RPMI7951 (cell line): ENCODE results near the gene FLNB. TPM values are rescaled to one million over a fixed set of nuclear protein-coding genes. Genes with fewer than 3 reads are reported as not detected.

Experiments used
- DNase-seq: peaks from one replicate; pipeline ENCODE4 v3.0.0-alpha.2; 2012; ENCODE audit warnings: low read depth
- total RNA-seq: library from RNA; depleted of rRNA; stranded (reverse); fragments of >200 nt; shearing (Covaris generic); gene quantifications from 2 replicates; pipeline ENCODE4 v1.2.3, GENCODE V29; 2014

Gene FLNB
- total RNA-seq, 1 experiment from 2014 or later: 104 TPM

DNA sequence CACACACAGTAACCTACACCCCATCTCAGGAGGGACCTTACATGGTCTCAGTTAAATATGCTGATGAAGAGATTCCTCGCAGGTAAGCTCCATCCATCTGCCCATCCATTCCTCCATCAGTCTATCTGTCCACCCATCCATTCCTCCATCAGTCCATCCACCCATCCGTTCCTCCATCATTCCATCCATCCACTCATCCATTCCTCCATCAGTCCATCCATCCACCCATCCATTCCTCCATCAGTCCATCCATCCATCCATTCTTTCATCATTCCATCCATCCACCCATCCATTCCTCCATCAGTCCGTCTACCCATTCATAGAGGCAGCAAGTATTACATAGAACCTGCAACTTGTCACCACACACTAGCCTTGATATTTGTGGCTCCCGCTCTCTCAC is 124.6 kb downstream of the FLNB start:
- no peak for DNase-seq

DNA sequence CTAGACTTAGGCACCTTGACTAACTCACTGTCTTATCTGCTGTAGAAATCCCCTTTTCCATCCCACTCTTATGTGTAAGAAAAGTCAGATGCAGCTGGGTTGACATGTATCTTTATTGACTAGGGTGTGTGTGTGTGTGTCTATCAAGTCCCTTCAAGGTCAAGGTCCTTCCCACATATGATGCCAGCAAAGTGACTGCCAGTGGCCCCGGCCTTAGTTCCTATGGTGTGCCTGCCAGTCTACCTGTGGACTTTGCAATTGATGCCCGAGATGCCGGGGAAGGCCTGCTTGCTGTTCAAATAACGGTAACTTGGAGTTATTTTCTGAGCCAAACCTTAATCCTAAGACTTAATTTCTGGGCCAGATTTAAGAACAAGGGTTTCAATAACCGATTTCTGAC is 126.2 kb downstream of the FLNB start:
- no peak for DNase-seq

DNA sequence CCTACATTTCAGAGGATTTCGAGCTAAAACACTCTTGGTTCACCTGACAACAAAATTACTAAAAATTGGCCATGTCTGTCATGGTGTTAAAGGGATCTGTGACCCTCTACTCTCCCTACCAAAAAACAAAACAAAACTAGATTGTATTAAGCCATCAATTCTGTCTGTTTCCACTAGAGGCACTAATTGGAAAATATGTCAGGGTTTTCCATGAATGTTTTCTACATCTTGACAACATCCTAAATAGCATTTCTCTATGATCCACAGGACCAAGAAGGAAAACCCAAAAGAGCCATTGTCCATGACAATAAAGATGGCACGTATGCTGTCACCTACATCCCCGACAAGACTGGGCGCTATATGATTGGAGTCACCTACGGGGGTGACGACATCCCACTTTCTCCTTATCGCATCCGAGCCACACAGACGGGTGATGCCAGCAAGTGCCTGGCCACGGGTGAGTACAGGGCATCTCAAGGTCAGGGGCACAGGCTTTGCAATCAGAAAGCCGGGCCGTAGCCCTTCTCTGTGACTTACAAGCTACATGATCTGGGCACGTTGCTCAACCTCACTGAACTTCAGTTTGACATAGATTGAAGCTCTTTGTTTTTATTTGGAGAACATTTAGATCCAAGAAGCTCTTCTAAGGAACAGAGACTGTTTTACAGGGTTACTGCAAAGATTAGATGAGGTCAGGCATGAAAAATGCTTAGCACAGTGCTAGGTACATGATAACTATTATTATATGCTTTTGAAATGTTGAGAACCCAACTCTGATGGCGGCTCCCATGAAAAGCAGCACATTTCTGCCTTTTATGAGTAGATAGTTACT is 127.7 kb downstream of the FLNB start:
- DNase-seq: no peak

DNA sequence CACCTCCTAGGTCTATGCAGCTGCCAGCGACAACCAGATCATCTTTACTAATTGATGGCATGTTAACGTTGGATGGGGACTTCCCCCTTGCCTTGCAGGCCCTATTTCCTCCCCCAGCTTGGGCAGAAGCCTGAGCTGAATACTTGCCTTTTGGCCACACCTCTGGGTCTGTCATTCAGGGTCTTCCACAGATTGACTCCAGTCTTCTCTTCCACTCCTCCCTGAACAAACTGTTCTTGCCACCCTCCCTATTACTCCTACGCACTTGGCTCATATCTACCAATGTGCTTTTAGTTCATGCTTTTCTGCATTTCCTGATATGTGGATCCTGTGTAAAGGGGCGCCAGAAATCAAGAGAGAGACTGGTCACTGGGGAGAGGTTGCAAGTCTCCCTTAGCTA is 129.1 kb downstream of the FLNB start:
- no peak for DNase-seq

DNA sequence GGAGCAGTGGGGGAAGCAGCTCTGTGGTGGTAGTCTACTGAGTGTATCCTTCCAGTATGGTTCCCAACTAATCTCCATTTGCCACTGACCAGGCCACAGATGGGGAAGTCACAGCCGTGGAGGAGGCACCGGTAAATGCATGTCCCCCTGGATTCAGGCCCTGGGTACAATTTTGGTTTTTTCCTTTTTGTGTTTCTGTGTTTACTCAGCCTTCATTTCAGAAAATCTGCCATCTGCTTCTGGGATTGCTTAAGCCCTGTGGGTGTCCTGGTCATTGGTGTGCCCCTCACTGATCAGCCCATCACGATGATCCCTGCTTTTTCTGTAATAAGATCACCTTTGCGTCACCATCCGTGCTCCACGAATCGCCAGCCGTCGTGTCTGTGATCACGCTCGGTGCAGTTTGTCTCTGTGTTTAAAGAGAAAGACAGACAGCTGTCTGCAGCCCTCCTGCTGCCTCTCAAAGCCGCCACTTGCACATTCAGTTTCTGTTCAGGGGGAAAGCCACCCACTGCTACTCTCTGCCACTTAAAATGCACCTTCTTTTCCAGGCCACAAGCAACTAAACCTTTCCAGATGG is 133.6 kb downstream of the FLNB start:
- DNase-seq: no peak

DNA sequence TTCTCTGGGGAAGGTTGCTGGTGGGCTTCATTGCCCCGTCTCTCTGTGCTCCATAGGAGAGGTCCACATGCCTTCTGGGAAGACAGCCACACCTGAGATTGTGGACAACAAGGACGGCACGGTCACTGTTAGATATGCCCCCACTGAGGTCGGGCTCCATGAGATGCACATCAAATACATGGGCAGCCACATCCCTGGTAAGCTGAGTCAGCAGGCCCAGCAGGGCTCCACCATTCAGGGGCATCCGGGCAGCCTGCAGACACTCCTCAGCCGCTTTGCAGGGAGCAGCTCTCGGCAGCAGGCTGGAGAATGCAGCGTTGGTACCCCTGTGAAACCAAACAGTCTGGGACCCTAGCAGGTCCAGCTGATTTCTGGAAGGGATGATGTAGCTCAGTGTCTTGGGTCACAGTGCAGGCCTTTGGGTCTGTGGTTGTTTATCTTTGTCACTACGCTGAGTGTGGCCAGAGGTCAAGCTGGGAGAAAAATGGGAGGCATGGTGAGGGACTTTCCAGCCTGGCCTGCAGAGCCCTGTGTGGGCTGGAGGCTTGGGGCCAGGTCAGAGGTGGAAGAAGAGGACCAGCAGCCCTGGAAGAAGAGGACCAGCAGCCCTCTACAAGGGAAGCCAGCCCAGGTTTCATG is 135.3 kb downstream of the FLNB start:
- DNase-seq: peak; percentile 11

DNA sequence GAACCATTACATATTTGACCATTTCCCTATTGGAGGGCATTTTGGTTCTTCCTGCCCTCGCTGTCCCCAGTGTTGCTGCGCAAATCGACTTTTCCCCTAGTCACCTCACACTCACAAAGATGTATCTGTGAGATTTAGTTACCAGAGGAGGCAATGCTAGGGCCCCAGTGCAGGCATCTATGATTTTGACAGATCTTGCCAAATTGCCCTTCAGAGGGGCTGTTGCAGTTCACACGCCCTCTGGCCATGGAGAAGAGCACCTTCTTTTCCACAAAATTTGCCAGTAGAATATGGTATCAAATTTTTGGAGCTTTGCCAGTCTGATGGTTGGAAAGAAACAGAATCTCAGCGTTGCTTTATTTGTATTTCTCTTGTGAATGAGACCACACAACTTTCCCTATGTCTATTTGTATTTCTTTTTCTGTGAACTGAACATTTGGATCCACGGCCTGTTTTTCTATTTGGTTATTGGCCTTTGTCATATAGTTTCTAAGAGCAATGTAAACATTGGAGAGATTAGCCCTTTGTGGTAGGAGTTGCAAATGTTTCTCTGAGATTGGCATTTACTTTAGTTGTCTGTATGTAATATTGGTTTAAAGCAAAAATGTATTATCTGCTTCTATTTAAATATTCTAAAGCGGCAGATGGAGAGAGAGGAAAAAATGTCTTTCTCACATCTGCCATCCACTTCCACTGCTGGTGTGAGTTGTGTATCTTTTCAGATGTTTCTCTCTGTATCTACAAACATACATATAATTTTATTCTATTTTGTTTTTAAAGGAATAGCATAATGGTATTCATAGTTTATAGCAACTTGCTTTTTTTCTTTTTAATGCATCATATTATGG is 136.5 kb downstream of the FLNB start:
- no peak for DNase-seq

DNA sequence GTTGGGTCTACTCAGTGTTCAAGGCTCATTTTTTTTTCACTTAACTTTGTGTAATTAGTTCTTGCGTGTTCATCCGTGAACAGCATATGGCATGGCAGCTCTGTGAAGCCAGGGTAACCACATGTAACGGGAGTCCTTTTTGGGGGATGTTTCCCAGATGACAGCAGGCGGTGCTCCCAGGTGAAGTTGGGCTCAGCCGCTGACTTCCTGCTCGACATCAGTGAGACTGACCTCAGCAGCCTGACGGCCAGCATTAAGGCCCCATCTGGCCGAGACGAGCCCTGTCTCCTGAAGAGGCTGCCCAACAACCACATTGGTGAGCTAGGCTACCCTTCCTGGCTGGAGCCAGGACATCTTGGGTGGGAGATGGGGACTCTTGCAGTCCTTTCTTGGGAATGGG is 139.8 kb downstream of the FLNB start:
- no peak for DNase-seq

DNA sequence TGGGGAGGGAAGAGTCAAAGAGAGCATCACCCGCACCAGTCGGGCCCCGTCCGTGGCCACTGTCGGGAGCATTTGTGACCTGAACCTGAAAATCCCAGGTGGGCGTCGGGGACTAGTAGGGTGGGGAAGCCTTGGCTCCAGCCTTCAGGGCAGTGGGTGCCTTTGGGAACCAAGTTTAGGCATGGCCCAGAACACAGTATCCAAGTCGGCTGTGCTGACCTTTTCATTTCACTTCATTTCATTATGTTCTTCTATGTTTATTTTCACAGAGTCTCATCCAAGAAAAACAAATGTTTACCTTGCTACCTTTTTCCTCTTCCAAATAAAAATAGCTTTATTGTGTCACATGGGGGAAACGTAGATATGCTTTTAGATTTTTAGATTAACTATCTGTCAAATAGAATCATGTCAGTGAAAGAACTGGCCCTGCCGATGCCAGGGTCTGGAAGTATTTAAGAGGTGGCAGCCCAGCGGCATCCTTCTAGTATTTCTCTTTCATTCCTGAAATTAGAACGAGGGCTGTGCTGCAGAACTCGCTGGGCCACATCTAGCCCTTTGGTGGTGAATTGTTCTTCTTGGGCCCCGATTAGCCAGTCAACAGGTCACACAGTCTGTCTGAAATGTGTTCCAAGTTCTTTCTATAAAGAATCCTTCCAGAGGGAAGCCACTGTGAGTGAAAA is 142.0 kb downstream of the FLNB start:
- DNase-seq: no peak

DNA sequence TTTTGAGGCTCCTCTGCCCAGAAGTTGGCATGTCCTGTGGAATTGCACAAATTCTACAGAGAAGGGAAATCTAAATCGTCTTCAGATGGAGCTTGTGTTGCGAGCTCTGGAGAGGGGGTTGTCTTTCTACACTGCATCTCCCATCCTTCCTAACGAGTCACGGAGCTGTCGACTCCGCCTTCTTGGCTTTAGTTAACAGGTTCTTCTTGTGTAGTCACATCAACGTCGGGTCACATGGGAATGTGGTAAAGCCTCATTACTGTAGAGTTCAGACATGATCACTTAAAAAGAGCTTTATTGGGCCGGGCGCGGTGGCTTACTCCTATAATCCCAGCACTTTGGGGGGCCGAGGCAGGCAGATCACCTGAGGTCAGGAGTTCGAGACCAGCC is 142.6 kb downstream of the FLNB start:
- no peak for DNase-seq

DNA sequence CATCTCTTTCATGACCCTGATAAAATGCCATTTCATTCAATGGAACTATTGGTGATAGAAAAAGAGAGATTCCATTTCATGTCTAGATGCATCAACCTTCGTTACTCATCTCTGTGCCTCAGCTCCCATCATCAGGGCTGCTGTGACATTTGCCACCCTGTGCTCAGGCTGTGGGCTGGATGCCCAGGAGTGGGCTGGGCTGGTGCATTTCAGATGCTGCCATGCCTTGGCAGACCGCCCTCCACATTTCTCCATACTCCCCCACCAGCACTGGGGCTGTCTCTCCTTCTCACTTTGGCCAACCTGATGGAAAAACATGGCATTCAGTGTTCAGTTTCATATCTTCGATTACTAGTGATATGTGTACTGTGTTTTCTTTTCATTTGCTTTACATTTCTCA is 143.4 kb downstream of the FLNB start:
- no peak for DNase-seq

DNA sequence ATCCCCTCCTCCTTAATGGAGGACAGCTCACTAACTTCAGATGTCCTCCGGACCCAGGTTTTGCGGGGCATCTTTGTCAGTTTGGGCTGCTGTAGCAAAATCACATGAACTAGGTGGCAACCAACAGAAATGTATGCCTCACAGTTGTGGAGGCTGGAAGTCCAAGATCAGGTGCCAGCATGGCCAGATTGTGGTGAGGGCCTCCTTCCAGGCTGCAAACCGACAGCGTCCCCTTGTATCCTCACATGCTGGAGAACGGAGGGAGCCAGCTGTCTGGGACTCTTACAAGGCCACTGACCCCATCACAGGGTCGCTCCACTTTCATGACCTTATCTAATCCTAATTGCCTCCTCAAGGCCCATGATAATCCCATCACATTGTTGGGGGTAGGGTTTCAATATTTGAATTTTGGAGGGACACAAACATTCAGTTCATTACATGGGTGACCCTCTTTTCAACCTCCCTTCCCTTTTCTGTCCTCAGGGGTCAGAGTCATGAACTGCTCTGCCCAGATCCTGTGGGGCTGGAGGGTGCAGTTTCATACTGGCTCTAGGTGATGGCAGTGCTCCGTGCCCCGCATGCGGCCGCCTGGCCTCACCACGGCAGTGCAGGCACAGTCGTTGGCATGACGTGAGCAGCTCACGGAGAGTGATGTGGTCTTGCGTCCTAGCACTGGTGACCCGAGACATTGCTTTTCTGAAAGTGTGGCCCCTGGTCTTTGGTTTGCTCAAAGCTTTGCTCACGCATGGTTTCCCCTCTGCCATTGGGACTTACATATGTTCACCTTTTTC is 144.2 kb downstream of the FLNB start:
- DNase-seq: no peak

DNA sequence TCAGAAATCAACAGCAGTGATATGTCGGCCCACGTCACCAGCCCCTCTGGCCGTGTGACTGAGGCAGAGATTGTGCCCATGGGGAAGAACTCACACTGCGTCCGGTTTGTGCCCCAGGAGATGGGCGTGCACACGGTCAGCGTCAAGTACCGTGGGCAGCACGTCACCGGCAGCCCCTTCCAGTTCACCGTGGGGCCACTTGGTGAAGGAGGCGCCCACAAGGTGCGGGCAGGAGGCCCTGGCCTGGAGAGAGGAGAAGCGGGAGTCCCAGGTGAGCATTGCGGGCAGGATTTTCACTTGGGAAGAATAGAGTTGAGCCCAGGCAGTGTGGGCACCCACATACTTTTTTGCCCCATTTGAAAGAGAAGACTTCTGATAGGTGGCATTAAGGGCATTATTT is 145.1 kb downstream of the FLNB start:
- DNase-seq: no peak

DNA sequence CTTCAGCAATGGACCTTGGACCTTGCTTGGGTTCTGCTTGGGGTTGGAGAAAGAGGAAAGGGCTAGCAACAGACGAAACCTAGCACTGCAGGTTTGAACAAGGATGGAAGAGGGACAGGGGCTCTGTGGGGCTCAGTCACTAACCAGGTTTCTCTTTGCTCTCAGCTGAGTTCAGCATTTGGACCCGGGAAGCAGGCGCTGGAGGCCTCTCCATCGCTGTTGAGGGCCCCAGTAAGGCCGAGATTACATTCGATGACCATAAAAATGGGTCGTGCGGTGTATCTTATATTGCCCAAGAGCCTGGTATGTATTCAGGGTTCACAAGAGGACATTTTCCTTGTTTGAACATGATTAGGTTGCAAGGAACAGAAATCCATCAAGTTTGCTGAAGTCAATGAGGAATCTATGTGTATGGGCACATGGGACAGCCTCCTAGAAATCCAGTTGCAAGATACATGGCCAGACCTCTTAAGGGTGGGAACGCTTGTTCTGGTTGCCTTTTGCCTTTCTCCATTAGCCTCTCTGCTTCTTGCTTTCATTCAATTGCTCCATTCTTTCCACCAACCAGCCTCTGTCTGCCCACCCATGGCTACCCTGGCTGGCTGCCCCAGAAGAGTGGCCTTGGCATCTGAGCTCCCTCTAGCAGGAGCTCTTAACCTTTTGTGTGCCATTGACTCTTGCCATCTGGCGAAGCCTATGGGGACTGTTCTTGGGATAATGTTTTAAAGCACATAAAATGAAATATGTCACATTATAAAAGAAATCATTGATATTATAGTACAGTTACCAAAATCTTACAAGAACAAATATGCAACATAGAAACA is 146.6 kb downstream of the FLNB start:
- no peak for DNase-seq

DNA sequence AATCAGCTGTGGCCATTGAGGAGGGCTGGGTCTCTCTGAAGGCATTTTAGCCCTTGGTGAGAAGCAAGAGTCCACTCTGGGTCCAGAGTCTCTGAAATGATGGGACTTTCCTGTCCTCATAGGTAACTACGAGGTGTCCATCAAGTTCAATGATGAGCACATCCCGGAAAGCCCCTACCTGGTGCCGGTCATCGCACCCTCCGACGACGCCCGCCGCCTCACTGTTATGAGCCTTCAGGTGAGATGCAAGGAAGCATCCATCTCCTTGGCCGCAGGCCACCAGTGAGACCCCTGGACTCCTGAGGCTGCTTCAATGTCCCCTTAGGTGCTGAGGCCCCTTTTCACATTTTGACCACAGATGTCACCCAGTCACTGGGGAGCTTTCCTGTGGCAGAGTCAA is 147.6 kb downstream of the FLNB start:
- no peak for DNase-seq

DNA sequence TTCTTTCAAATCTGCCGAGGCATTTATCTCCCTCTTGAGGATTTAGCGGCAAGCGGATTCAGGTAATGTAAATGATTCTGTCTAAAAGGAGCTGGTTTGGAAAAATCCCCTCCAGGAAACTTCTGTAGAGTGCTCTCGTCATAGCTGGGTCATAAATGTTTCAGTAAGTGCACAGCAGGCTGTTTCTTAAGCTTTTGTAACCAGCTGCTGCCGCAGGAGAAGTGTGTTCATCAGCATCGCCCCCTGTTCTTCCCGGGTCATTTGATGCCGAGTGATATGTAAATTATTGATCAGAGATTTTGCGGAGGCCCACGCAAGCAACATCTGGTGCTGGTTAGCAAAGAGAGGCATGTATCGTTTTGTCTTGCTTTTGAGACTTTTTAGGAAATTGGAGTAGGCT is 149.5 kb downstream of the FLNB start:
- no peak for DNase-seq

DNA sequence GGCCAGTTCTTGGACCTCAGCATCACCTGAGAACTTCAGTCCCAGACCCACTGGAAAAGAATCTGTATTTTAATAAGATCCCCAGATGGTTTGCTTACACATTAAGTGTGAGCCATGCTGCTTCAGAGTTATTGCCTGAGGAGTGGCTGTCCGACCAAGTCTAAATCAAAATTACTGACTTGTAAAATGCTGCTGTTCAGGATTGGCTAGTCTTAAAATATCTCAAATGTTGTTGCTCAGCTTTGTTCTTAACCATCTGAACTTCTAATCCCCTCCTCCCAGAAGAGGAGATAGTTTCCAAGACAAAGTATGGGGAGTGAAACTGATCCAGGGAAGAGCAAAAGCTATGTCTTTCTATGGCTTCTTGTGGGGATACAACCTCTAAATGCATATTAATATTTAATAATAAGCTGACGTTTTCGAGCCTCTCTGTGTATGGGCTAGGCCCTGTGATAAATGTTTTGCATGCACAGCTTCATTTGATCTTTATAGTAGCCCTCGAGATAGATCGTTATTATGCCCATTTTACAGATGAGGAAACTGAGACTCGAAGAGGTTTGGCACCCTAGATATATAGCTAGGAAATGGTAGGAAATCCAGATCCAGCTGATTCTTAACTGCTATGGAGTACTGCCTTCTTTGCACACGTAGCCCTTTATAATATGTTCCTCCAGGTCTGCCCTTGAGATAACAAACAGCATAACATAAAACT is 150.4 kb downstream of the FLNB start:
- DNase-seq: no peak

DNA sequence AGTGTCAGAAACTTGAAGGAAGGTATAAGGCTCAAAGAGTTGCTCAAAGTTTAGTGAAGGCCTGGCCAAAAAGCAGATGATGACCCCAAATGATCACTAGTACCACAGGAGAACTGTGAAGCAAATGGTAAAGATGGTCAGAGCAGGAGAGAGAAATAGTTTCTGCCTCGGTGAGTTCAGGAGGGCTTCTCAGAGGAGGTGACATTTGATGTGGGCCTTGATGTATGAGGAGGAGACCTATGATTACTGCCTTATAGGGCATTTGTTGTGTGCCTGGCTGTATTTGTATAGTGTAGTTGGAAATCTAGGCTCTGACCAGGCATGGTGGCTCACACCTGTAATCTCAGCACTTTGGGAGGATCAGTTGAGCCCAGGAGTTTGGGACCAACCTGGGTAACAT is 152.2 kb downstream of the FLNB start:
- no peak for DNase-seq
